Peyer's patch (tissue), 4 donors: ENCODE results near the gene ITPR1.

Experiments
- POLR2A ChIP-seq, 2 donors: fragments of 450-650 bp; IDR thresholded peaks; one replicate each; pipeline ENCODE4 v1.5.1; 2017; ENCODE audit warnings: antibody characterized with exemption in 2 of 2, mild to moderate bottlenecking in 2 of 2, moderate library complexity in 2 of 2
- TF ChIP-seq, protein P1 (sequence below), 6 experiments: fragments of 450-650 bp in 4 of 6; fragments of 200-600 bp in 2 of 6; sonication (generic) in 1 of 6; IDR thresholded peaks; one replicate each; pipeline ENCODE4 v1.5.1; 2017 to 2019; ENCODE audit warnings: antibody characterized with exemption in 6 of 6, mild to moderate bottlenecking in 3 of 6, moderate library complexity in 1 of 6

DNA sequence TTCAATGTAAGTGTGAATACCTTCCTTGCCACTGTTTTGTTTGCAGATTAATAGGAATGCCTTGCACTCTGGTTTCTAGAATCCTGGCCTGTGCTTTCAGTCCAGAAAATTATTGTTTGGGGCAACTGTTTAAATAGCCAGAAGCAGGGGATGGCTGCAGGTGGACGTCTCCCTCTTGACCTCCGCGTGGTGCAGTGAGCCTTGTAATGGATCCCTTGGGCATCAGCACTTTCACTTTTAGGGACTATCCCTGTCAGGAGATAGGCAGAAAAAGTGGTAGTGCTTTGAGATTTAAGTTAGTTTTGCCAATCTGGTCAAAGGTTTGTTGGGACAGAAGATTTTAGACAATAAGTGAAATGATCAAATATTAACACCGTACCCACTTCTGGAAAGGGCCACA is 307.4 kb downstream of the ITPR1 start:
- TF ChIP-seq, protein P1, sequence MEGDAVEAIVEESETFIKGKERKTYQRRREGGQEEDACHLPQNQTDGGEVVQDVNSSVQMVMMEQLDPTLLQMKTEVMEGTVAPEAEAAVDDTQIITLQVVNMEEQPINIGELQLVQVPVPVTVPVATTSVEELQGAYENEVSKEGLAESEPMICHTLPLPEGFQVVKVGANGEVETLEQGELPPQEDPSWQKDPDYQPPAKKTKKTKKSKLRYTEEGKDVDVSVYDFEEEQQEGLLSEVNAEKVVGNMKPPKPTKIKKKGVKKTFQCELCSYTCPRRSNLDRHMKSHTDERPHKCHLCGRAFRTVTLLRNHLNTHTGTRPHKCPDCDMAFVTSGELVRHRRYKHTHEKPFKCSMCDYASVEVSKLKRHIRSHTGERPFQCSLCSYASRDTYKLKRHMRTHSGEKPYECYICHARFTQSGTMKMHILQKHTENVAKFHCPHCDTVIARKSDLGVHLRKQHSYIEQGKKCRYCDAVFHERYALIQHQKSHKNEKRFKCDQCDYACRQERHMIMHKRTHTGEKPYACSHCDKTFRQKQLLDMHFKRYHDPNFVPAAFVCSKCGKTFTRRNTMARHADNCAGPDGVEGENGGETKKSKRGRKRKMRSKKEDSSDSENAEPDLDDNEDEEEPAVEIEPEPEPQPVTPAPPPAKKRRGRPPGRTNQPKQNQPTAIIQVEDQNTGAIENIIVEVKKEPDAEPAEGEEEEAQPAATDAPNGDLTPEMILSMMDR (IDR thresholded peaks at IDR 0.05): peak in 1 of 6 experiments; percentile 15
- TF ChIP-seq POLR2A (IDR thresholded peaks at IDR 0.05): no peak
